NCI-H2227 (cell line): Measurements from ENCODE around the gene COL12A1.

Experiments
- DNase-seq: peaks from one replicate; lab custom pipeline; 2025; ENCODE audit not compliant: unreplicated experiment; lab: John Stamatoyannopoulos, UW

COL12A1 gene

GRCh38 chr6:75103431-75103830, 102.4 kb downstream of the COL12A1 start:
- no peak for DNase-seq

- no peak for DNase-seq
These were observed 103.6 kb downstream of the COL12A1 start for GRCh38 chr6:75102301-75102700.

- DNase-seq: no peak
These were observed 104.0 kb downstream of the COL12A1 start for GRCh38 chr6:75101896-75102295.

GRCh38 chr6:75098709-75099108, 107.1 kb downstream of the COL12A1 start:
- no peak for DNase-seq

GRCh38 chr6:75096966-75097365, 108.9 kb downstream of the COL12A1 start:
- no peak for DNase-seq

GRCh38 chr6:75094614-75095200, 111.1 kb downstream of the COL12A1 start:
- DNase-seq: no peak

GRCh38 chr6:75091467-75092190, 114.2 kb downstream of the COL12A1 start:
- no peak for DNase-seq

GRCh38 chr6:75090576-75090975, 115.3 kb downstream of the COL12A1 start:
- DNase-seq: no peak

- DNase-seq: no peak
These were observed 115.9 kb downstream of the COL12A1 start for GRCh38 chr6:75089921-75090320.

- DNase-seq: no peak
These were observed 116.5 kb downstream of the COL12A1 start for GRCh38 chr6:75089151-75089897.

GRCh38 chr6:75085931-75086635, 119.8 kb downstream of the COL12A1 start:
- no peak for DNase-seq

GRCh38 chr6:75084872-75085381, 120.9 kb downstream of the COL12A1 start:
- DNase-seq: no peak

GRCh38 chr6:75084018-75084417, 121.8 kb downstream of the COL12A1 start:
- no peak for DNase-seq

GRCh38 chr6:75081921-75082320, 123.9 kb downstream of the COL12A1 start:
- no peak for DNase-seq

GRCh38 chr6:75081047-75081446, 124.8 kb downstream of the COL12A1 start:
- DNase-seq: no peak

GRCh38 chr6:75079589-75079988, 126.3 kb downstream of the COL12A1 start:
- no peak for DNase-seq

- DNase-seq: no peak
These were observed 128.2 kb downstream of the COL12A1 start for GRCh38 chr6:75077701-75078100.

- no peak for DNase-seq
These were observed 129.8 kb downstream of the COL12A1 start for GRCh38 chr6:75076009-75076408.

- no peak for DNase-seq
These were observed 135.6 kb downstream of the COL12A1 start for GRCh38 chr6:75070244-75070643.

GRCh38 chr6:75065523-75065922, 140.3 kb downstream of the COL12A1 start:
- DNase-seq: no peak

GRCh38 chr6:75052491-75052890, 153.4 kb downstream of the COL12A1 start:
- no peak for DNase-seq
